K562 (cell line): ENCODE measurements around the gene SERTAD3. TPM values are rescaled to one million over a fixed set of nuclear protein-coding genes. Genes with fewer than 3 reads are reported as not detected.

Source experiments
- ARID1B ChIP-seq: fragments of 450-650 bp; IDR thresholded peaks from 2 replicates; pipeline ENCODE4 v1.6.1; 2016; ENCODE audit warnings: antibody characterized with exemption, mild to moderate bottlenecking, inconsistent platforms
- BRD9 ChIP-seq: fragments of 450-650 bp; IDR thresholded peaks from 2 replicates; pipeline ENCODE4 v1.6.1; 2018; ENCODE audit warnings: low read depth; ENCODE audit not compliant: partially characterized antibody
- CREM ChIP-seq: IDR thresholded peaks from 2 replicates; pipeline ENCODE4 v1.6.1; 2014; ENCODE audit warnings: antibody characterized with exemption, low read depth
- DACH1 ChIP-seq: fragments of 450-650 bp; IDR thresholded peaks from 2 replicates; pipeline ENCODE4 v1.6.1; 2018; ENCODE audit not compliant: partially characterized antibody
- GATAD2B ChIP-seq: fragments of 450-650 bp; IDR thresholded peaks from 2 replicates; pipeline ENCODE4 v1.6.1; 2017; ENCODE audit warnings: mild to moderate bottlenecking, borderline replicate concordance
- IRF2 ChIP-seq: sonication (generic); formaldehyde crosslinking; IDR thresholded peaks from 2 replicates; pipeline ENCODE4 v1.8.1; 2022; ENCODE audit warnings: mild to moderate bottlenecking, missing genetic modification reagents
- KDM1A ChIP-seq, 2 experiments: fragments of 450-650 bp; IDR thresholded peaks; 2 replicates each; pipeline ENCODE4 v1.6.1; 2016; ENCODE audit warnings: mild to moderate bottlenecking in 2 of 2
- MLX ChIP-seq, 2 experiments: fragments of 450-650 bp in 1 of 2; sonication (generic) in 1 of 2; formaldehyde crosslinking; conservative IDR thresholded peaks; 2 replicates each; pipeline versions ENCODE4 v1.4.0 to v1.8.1; 2020 to 2022; ENCODE audit warnings: mild to moderate bottlenecking in 1 of 2, missing genetic modification reagents in 1 of 2
- SIRT6 ChIP-seq: IDR thresholded peaks from one replicate; pipeline ENCODE4 v1.6.1; 2012; ENCODE audit warnings: low read depth, mild to moderate bottlenecking, control low read depth, inconsistent platforms, low read length, moderate library complexity
- SNRNP70 ChIP-seq: fragments of 200-400 bp; formaldehyde crosslinking; optimal IDR thresholded peaks from 2 replicates; pipeline ENCODE3; 2017; ENCODE audit warnings: low read depth, low read length
- TEAD2 ChIP-seq: fragments of 450-650 bp; IDR thresholded peaks from 2 replicates; pipeline ENCODE4 v1.6.1; 2016; ENCODE audit warnings: missing genetic modification characterization, control low read depth, missing compliant biosample characterization
- USF2 ChIP-seq: sonication (generic); formaldehyde crosslinking; IDR thresholded peaks from 2 replicates; pipeline ENCODE4 v1.5.0; 2020; ENCODE audit warnings: missing genetic modification reagents
- WHSC1 ChIP-seq: IDR thresholded peaks from one replicate; pipeline ENCODE4 v1.6.1; 2012; ENCODE audit warnings: low read length, control low read depth, inconsistent platforms
- ZBED1 ChIP-seq: IDR thresholded peaks from 2 replicates; pipeline ENCODE4 v1.6.1; 2014
- ZFX ChIP-seq: sonication (generic); formaldehyde crosslinking; IDR thresholded peaks from 2 replicates; pipeline ENCODE4 v1.8.0; 2022; ENCODE audit warnings: mild to moderate bottlenecking, missing genetic modification reagents, moderate library complexity
- ZNF282 ChIP-seq: sonication (generic); formaldehyde crosslinking; IDR thresholded peaks from 2 replicates; pipeline ENCODE4 v1.8.1; 2023; ENCODE audit warnings: missing genetic modification reagents
- ZNF717 ChIP-seq: fragments of 250-450 bp; sonication (Bioruptor Pico); IDR thresholded peaks from 2 replicates; pipeline ENCODE4 v1.5.0; 2021
- polyA plus RNA-seq, 8 experiments: library from polyadenylated mRNA; depleted of rRNA in 4 of 8; stranded (reverse) in 5 of 8; unstranded in 3 of 8; fragments of >200 nt; fragmentation: Nextera tagmentation in 2 of 8; fragmentation: Illumina TruSeq in 1 of 8; extraction: Ambion mirVana in 2 of 8; extraction: Trizol in 1 of 8; gene quantifications; 2 replicates each; pipeline versions ENCODE4 v1.2.1 to v1.2.3, GENCODE V29; 2011 to 2014; ENCODE audit warnings: inconsistent platforms in 1 of 8, missing spikeins in 1 of 8
- total RNA-seq, 7 experiments: library from RNA; depleted of rRNA in 6 of 7; stranded (reverse); fragments of >200 nt in 6 of 7; fragmentation: Illumina TruSeq in 2 of 7; extraction: Trizol in 2 of 7; gene quantifications; 2 replicates each; pipeline versions ENCODE4 v1.2.1 to v1.2.3, GENCODE V29; 2011 to 2021; ENCODE audit warnings: low replicate concordance in 1 of 7
- TF ChIP-seq, protein P1 (sequence below): IDR thresholded peaks from 2 replicates; pipeline ENCODE4 v1.6.1; 2012; ENCODE audit warnings: low read depth, low read length, improper control_type of control experiment, borderline replicate concordance
- TF ChIP-seq, protein P2 (sequence below): sonication (generic); formaldehyde crosslinking; IDR thresholded peaks from 2 replicates; pipeline ENCODE4 v1.8.1; 2023; ENCODE audit warnings: mild to moderate bottlenecking, missing genetic modification reagents
- TF ChIP-seq, protein P3 (sequence below): fragments of 250-450 bp; sonication (Bioruptor Pico); IDR thresholded peaks from 2 replicates; pipeline ENCODE4 v1.5.0; 2021

The SERTAD3 gene
- total and polyA plus RNA-seq, 9 of the 15 experiments (the other 6 are each of a cell fraction or from before 2014, with no cell fraction given): 5.4 to 28.9 (median 17.5) TPM

- TF ChIP-seq MLX (CRISPR knock-in tag; conservative IDR thresholded peaks at IDR 0.05): no peak
- no peak for TF ChIP-seq IRF2
- TF ChIP-seq, protein P1, sequence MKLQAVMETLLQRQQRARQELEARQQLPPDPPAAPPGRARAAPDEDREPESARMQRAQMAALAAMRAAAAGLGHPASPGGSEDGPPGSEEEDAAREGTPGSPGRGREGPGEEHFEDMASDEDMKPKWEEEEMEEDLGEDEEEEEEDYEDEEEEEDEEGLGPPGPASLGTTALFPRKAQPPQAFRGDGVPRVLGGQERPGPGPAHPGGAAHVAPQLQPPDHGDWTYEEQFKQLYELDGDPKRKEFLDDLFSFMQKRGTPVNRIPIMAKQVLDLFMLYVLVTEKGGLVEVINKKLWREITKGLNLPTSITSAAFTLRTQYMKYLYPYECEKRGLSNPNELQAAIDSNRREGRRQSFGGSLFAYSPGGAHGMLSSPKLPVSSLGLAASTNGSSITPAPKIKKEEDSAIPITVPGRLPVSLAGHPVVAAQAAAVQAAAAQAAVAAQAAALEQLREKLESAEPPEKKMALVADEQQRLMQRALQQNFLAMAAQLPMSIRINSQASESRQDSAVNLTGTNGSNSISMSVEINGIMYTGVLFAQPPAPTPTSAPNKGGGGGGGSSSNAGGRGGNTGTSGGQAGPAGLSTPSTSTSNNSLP: no peak
- peak; percentile 46; the same call in 1 of the 2 replicates for TF ChIP-seq ARID1B
- TF ChIP-seq ZNF717 (CRISPR knock-in tag): no peak
- peak; percentile 93 for TF ChIP-seq TEAD2 (tag)
- peak; percentile 93 for TF ChIP-seq ZFX (CRISPR knock-in tag)
- no peak for TF ChIP-seq SIRT6
- TF ChIP-seq GATAD2B: no peak; the same call in 1 of the 2 replicates
- peak; percentile 45 for TF ChIP-seq DACH1
- TF ChIP-seq ZBED1: 0 out of 2 replicates have a peak, but pooled peaks have one; percentile 19
- TF ChIP-seq WHSC1: no peak
- no peak for TF ChIP-seq USF2 (CRISPR knock-in tag)
- TF ChIP-seq ZNF282: no peak; the same call in 1 of the 2 replicates
- peak; percentile 78; the same call in 1 of the 2 replicates for TF ChIP-seq CREM
- TF ChIP-seq BRD9: no peak
- TF ChIP-seq SNRNP70: no peak
- TF ChIP-seq KDM1A (IDR thresholded peaks at IDR 0.05): no peak
- TF ChIP-seq, protein P2, sequence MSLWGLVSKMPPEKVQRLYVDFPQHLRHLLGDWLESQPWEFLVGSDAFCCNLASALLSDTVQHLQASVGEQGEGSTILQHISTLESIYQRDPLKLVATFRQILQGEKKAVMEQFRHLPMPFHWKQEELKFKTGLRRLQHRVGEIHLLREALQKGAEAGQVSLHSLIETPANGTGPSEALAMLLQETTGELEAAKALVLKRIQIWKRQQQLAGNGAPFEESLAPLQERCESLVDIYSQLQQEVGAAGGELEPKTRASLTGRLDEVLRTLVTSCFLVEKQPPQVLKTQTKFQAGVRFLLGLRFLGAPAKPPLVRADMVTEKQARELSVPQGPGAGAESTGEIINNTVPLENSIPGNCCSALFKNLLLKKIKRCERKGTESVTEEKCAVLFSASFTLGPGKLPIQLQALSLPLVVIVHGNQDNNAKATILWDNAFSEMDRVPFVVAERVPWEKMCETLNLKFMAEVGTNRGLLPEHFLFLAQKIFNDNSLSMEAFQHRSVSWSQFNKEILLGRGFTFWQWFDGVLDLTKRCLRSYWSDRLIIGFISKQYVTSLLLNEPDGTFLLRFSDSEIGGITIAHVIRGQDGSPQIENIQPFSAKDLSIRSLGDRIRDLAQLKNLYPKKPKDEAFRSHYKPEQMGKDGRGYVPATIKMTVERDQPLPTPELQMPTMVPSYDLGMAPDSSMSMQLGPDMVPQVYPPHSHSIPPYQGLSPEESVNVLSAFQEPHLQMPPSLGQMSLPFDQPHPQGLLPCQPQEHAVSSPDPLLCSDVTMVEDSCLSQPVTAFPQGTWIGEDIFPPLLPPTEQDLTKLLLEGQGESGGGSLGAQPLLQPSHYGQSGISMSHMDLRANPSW (CRISPR knock-in tag): no peak
- TF ChIP-seq, protein P3, sequence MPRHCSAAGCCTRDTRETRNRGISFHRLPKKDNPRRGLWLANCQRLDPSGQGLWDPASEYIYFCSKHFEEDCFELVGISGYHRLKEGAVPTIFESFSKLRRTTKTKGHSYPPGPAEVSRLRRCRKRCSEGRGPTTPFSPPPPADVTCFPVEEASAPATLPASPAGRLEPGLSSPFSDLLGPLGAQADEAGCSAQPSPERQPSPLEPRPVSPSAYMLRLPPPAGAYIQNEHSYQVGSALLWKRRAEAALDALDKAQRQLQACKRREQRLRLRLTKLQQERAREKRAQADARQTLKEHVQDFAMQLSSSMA (CRISPR knock-in tag): no peak
These were observed 23.1 kb downstream of the SERTAD3 start (continued) for GRCh38 chr19:40420766-40421765.
